NB4 (cell line): Measurements from ENCODE around the gene COPS8.

Experiments
- DNase-seq: peaks from one replicate; pipeline ENCODE4 v3.0.0; 2010; ENCODE audit warnings: low read depth
- H3K4me3 ChIP-seq: one replicate; pipeline ENCODE4 v1.5.1; 2011; ENCODE audit warnings: mild to moderate bottlenecking, low read depth, low read length, moderate library complexity
- MAX ChIP-seq: IDR thresholded peaks from 2 replicates; pipeline ENCODE4 v1.6.1; 2011; ENCODE audit warnings: low read depth, low read length
- MYC ChIP-seq: IDR thresholded peaks from 2 replicates; pipeline ENCODE4 v1.6.1; 2011; ENCODE audit warnings: low read depth, low read length
- POLR2A ChIP-seq: IDR thresholded peaks from 2 replicates; pipeline ENCODE4 v1.6.1; 2011; ENCODE audit warnings: mild to moderate bottlenecking; ENCODE audit not compliant: insufficient read length; ENCODE audit errors: extremely low read depth
- TF ChIP-seq, protein P1 (sequence below): IDR thresholded peaks from one replicate; pipeline ENCODE4 v1.5.1; 2012; ENCODE audit warnings: low read depth, low read length

Gene COPS8

GRCh38 chr2:237055386-237056100, 30.1 kb upstream of the COPS8 start:
- H3K4me3 ChIP-seq: no peak overlapping the region
- TF ChIP-seq POLR2A (no peak), MYC (no peak), MAX (no peak)
- TF ChIP-seq, protein P1, sequence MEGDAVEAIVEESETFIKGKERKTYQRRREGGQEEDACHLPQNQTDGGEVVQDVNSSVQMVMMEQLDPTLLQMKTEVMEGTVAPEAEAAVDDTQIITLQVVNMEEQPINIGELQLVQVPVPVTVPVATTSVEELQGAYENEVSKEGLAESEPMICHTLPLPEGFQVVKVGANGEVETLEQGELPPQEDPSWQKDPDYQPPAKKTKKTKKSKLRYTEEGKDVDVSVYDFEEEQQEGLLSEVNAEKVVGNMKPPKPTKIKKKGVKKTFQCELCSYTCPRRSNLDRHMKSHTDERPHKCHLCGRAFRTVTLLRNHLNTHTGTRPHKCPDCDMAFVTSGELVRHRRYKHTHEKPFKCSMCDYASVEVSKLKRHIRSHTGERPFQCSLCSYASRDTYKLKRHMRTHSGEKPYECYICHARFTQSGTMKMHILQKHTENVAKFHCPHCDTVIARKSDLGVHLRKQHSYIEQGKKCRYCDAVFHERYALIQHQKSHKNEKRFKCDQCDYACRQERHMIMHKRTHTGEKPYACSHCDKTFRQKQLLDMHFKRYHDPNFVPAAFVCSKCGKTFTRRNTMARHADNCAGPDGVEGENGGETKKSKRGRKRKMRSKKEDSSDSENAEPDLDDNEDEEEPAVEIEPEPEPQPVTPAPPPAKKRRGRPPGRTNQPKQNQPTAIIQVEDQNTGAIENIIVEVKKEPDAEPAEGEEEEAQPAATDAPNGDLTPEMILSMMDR: no peak
- no peak for DNase-seq

DNA sequence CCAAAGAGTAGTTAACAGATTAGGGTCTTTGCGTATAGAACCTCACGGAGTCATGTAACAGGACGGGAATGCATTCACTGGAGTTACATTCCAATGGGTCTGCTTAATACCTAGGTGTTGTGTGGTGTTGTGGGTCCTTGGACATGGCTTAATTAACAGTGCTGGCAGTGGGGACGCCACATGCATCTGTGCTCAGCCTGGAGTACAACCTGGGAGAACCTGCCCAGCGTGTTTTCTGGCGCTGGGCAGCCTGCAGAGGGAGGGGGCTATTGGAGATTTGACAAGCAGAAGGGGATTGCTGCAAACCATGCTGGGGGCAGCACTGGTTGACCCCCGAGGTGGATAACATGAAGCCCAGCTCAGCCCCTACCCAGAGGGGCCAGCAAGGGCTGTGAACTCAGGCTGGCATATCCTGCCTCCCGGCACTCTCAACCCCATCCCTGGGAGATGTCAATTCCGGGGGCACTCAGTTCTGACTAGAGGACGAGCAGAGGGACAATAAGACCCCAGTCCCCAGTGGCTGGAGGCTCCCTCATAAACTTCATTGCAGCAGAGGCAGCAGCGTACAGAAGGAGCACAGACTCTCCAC, 29.3 kb upstream of the COPS8 start:
- no peak overlapping the region for H3K4me3 ChIP-seq
- no peak for DNase-seq
- TF ChIP-seq MAX (no peak), POLR2A (no peak), MYC (no peak)
- TF ChIP-seq, protein P1: no peak

- TF ChIP-seq POLR2A (no peak), MAX (no peak)
- TF ChIP-seq, protein P1: no peak
- no peak for DNase-seq
- no peak overlapping the region for H3K4me3 ChIP-seq
Measured at GRCh38 chr2:237057107-237057506, 28.6 kb upstream of the COPS8 start.

- H3K4me3 ChIP-seq: no peak overlapping the region
- no peak for DNase-seq
- no peak for TF ChIP-seq MAX
- no peak for TF ChIP-seq POLR2A
- no peak for TF ChIP-seq MYC
- TF ChIP-seq, protein P1: no peak
Measured at GRCh38 chr2:237057893-237058300, 27.8 kb upstream of the COPS8 start.

DNA sequence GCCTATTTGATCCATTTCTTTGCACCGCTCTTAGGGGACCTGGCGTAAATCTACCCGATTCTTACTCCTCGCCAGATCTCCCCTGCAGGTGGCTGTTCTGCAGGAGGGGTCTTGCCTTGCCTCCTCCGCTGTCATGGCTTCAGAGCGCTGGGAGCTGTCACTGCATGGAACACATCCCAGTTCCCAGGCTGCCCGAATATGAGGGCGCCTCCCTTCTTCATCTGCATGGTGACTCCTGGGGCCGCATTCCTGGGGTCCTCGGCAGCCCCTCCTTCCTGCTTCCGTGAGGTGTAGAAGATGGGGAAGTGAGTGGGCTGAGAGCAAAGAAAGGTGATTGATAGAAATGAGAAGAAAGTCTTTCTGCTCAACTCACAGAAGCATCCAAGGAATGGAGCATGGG, 27.3 kb upstream of the COPS8 start:
- no peak overlapping the region for H3K4me3 ChIP-seq
- no peak for DNase-seq
- no peak for TF ChIP-seq MAX
- no peak for TF ChIP-seq POLR2A
- no peak for TF ChIP-seq MYC
- TF ChIP-seq, protein P1: no peak
